Measurements from ENCODE around the gene ARMC10. TPM values are rescaled to one million over a fixed set of nuclear protein-coding genes. Genes with fewer than 3 reads are reported as not detected.

ARMC10 gene
- total RNA-seq, 4 donors from 2014 or later, result 35.4 to 41.7 (median 39.7) TPM

DNA sequence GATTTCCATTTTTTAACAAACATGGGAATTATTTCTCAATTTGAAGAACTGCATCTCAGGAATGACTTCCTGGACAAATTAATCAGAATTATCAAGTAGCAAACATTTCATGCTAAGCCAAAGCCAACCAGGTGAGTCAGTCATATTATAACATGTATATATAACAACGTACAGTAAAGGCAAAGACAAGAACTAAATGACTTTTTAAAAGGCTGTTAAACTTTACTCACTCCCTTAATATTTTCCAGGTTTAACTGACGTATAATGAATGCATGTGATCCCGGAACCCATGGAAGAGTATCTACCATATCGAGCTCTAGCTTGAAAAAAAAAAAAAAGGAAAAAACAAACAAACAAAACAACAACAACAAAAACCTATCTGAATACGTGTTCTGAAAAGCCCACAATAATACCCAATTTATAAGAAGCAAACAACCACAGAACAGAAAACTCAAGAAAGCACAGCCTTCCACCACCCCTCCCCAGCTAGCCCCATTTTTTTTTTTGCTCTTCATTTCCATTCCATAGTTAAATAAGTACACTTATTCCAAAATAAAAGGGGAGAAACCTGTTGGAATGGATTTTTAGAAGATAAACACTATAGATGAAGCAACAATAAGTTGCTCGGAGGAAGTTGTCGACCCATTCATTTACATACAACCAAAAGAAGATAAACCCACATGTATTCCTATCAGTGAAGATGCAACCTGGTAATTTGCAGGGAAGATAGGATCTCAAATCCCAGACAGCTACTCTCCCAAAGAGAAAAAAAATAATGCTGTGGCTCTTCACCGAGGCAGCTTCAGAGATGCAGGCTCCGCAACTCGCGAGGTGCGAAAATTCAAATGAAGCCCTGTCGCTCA is 73.4 kb downstream of the ARMC10 start:
- TF ChIP-seq CTCF (IDR thresholded peaks at IDR 0.05; ENCODE audit: low read depth), result no peak

Other genes starting within 250 kb of the ARMC10 start
- 1 to 10 TPM; 2.3 to 4.5 (median 3.9) TPM for gene LRRC17, start 162.1 kb upstream of the ARMC10 start, total RNA-seq
- 1 to 10 TPM in 1 of 4 donors, under 1 TPM in 1, not detected in 2; 0.88 to 2.4 TPM for gene FBXL13, start 344 bp upstream of the ARMC10 start, total RNA-seq
- 1 to 10 TPM; 5.7 to 8.6 (median 6.3) TPM for gene NAPEPLD, start 74.0 kb downstream of the ARMC10 start, total RNA-seq
- gene PMPCB, start 222.3 kb downstream of the ARMC10 start, total RNA-seq, result 10 to 100 TPM; 50.4 to 70.1 (median 60.9) TPM

Data from subcutaneous adipose tissue (tissue), 4 donors.